PC-9 (cell line): ENCODE results near the gene MDM4. TPM values are rescaled to one million over a fixed set of nuclear protein-coding genes. Genes with fewer than 3 reads are reported as not detected.
A peak's percentile ranks its signal among the peaks of the same experiment; 100 is the strongest.

Source experiments
- Bru-seq: library from RNA; stranded (reverse); fragments of 400-500 nt; gene quantifications from one replicate; lab custom pipeline; 2021; lab: Mats Ljungman, UMichigan
- BruChase-seq, 2 experiments: library from RNA; stranded (reverse); fragments of 400-500 nt; gene quantifications; one replicate each; lab custom pipeline; 2021; lab: Mats Ljungman, UMichigan
- BruUV-seq: library from RNA; stranded (reverse); fragments of 400-500 nt; replicated peaks from 2 replicates; lab custom pipeline; 2021; lab: Mats Ljungman, UMichigan
- CTCF ChIA-PET: fragments of 300-600 bp; sonication (Branson Sonifier 250); formaldehyde crosslinking; loops from one replicate; lab custom pipeline; 2022; ENCODE audit warnings: antibody characterized with exemption; lab: Charles Lee
- POLR2A ChIA-PET: fragments of 300-600 bp; sonication (Branson Sonifier 250); formaldehyde crosslinking; loops from one replicate; lab custom pipeline; 2022; ENCODE audit warnings: antibody characterized with exemption; ENCODE audit not compliant: unreplicated experiment; lab: Charles Lee
- DNase-seq, 2 experiments: peaks; one replicate each; pipeline versions ENCODE4 v3.0.0 to v3.0.0-alpha.2; 2015 to 2022; ENCODE audit warnings: mixed read lengths in 1 of 2
- H2AFZ ChIP-seq: fragments of 200-600 bp; sonication (generic); 2 replicates; pipeline ENCODE4 v1.8.1; 2017; ENCODE audit warnings: antibody characterized with exemption
- H3F3A ChIP-seq: fragments of 200-600 bp; sonication (generic); 2 replicates; pipeline ENCODE4 v1.8.1; 2017; ENCODE audit warnings: antibody characterized with exemption, mild to moderate bottlenecking, low read depth; ENCODE audit not compliant: insufficient read depth
- H3K27ac ChIP-seq: fragments of 200-600 bp; sonication (generic); 2 replicates; pipeline ENCODE4 v1.6.1; 2016; ENCODE audit warnings: mixed run types
- H3K27me3 ChIP-seq: fragments of 200-600 bp; sonication (generic); 2 replicates; pipeline ENCODE4 v1.6.1; 2016; ENCODE audit warnings: low read depth, mixed run types; ENCODE audit not compliant: insufficient read depth
- H3K36me3 ChIP-seq: fragments of 200-600 bp; sonication (generic); 2 replicates; pipeline ENCODE4 v1.6.1; 2016; ENCODE audit warnings: low read depth, mixed run types
- H3K4me1 ChIP-seq: fragments of 200-600 bp; sonication (generic); replicated peaks from 2 replicates; pipeline ENCODE4 v1.6.1; 2016; ENCODE audit warnings: mixed run types; ENCODE audit not compliant: insufficient read depth
- H3K4me2 ChIP-seq: fragments of 200-600 bp; sonication (generic); 2 replicates; pipeline ENCODE4 v1.6.1; 2017; ENCODE audit warnings: mixed run types
- H3K4me3 ChIP-seq: fragments of 200-600 bp; sonication (generic); 2 replicates; pipeline ENCODE4 v1.6.1; 2016; ENCODE audit warnings: mixed run types
- H3K79me2 ChIP-seq: fragments of 200-600 bp; sonication (generic); 2 replicates; pipeline ENCODE4 v1.6.1; 2017; ENCODE audit warnings: low read depth, mixed run types
- H3K9me2 ChIP-seq: fragments of 200-600 bp; sonication (generic); 2 replicates; pipeline ENCODE4 v1.8.1; 2017; ENCODE audit warnings: mild to moderate bottlenecking; ENCODE audit not compliant: insufficient read depth
- H3K9me3 ChIP-seq: fragments of 200-600 bp; sonication (generic); 2 replicates; pipeline ENCODE4 v1.8.1; 2016; ENCODE audit warnings: low read depth; ENCODE audit not compliant: insufficient read depth
- H4K20me1 ChIP-seq: fragments of 200-600 bp; sonication (generic); 2 replicates; pipeline ENCODE4 v1.8.1; 2017; ENCODE audit not compliant: insufficient read depth
- EZH2 ChIP-seq: fragments of 200-600 bp; sonication (generic); IDR thresholded peaks from 2 replicates; pipeline ENCODE4 v1.8.0; 2017; ENCODE audit warnings: antibody characterized with exemption, low read depth
- intact Hi-C: fragments of 100-400 bp; cut with micrococcal nuclease; formaldehyde crosslinking; loops from one replicate; pipeline ENCODE4 v1.10.0; 2022; ENCODE audit not compliant: unreplicated experiment
- long read RNA-seq: library from polyadenylated mRNA; stranded (forward); transcript quantifications from one replicate; pipeline ENCODE4 v2.0.0, GENCODE V29; 2022
- total RNA-seq: library from RNA; stranded (reverse); gene quantifications from 2 replicates; pipeline ENCODE4 v1.2.3, GENCODE V29; 2021
- TF ChIP-seq, protein P1 (sequence below): fragments of 200-600 bp; sonication (generic); conservative IDR thresholded peaks from 2 replicates; pipeline ENCODE4 v1.6.1; 2017; ENCODE audit warnings: mixed run types, antibody characterized with exemption, mild to moderate bottlenecking, moderate library complexity

Gene MDM4
- total RNA-seq (69.2 and 82.6 TPM in 2 replicates), Bru-seq, nascent RNA (percentile 93 among the genes with signal in this experiment), BruChase-seq, experiment 1, labeled RNA remaining after a 2-hour chase (percentile 96 among the genes with signal in this experiment), BruChase-seq, experiment 2, labeled RNA remaining after a 6-hour chase (percentile 94 among the genes with signal in this experiment)
- long read RNA-seq, full-length matches to known transcripts = 1 of 10 reads
- long read RNA-seq, partial matches to known transcripts = 3 of 10 reads
- long read RNA-seq, other reads (novel, unspliced or antisense) = 6 of 10 reads

DNA sequence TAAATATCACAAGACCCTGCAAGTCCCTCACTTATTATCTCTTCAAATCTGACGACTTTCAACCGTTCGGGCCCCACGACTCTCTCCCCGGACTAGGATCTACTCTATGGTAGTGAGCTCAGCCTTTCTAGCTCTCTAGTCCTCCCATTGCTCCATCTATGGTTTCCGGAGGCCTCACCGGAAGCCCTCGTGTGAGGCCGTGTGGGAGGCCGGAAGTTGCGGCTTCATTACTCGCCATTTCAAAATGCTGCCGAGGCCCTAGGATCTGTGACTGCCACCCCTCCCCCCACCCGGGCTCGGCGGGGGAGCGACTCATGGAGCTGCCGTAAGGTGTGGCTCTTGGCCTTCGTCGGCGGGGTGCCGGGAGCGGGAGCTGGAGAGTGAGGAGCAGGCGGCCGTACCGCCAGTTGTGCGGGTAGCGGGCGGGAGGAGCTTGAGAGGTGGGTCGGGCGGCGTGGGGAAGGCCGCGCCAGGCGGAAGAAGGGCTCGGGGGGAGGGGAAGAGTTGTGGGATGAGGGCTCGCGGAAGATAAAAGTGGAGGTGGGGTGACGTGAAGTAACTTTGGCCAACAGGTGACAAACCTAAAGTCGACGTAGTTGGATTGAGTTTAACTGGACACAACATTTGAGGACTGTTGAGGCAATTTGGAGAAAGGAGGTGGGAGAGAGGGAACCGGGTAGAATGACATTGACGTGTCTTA is at the start of gene MDM4:
TSS of gene MDM4 (plus strand) at position 227 of the 700 bp plus-strand sequence. CDS start 9,113 bp downstream, outside the sequence.
- H3K4me1 ChIP-seq = peaks cover 11% of the 10 kb centered on the region
- H3K4me2 ChIP-seq = peak within 1 kb of the TSS; percentile 76
- intact Hi-C loops = loop anchor here (1.0 kb wide), 2 partner anchors 9 to 606 kb away; no protein-coding TSS in a partner anchor
- TF ChIP-seq EZH2 = no peak
- TF ChIP-seq, protein P1, sequence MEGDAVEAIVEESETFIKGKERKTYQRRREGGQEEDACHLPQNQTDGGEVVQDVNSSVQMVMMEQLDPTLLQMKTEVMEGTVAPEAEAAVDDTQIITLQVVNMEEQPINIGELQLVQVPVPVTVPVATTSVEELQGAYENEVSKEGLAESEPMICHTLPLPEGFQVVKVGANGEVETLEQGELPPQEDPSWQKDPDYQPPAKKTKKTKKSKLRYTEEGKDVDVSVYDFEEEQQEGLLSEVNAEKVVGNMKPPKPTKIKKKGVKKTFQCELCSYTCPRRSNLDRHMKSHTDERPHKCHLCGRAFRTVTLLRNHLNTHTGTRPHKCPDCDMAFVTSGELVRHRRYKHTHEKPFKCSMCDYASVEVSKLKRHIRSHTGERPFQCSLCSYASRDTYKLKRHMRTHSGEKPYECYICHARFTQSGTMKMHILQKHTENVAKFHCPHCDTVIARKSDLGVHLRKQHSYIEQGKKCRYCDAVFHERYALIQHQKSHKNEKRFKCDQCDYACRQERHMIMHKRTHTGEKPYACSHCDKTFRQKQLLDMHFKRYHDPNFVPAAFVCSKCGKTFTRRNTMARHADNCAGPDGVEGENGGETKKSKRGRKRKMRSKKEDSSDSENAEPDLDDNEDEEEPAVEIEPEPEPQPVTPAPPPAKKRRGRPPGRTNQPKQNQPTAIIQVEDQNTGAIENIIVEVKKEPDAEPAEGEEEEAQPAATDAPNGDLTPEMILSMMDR = no peak
- no peaks in the 10 kb centered on the region for H4K20me1 ChIP-seq
- CTCF ChIA-PET = interaction anchor here (0.6 to 1.3 kb wide), 6 partner anchors 13 to 808 kb away, joined by 3 to 14 read pairs (median 4); no protein-coding TSS in a partner anchor
- H3K36me3 ChIP-seq = peaks cover 26% of the 10 kb centered on the region
- peaks cover 48% of the 10 kb centered on the region for H3K79me2 ChIP-seq
- peaks cover 22% of the 10 kb centered on the region; the same call in 1 of the 2 replicates for H3F3A ChIP-seq
- BruUV-seq = no TSS peak
- peak within 1 kb of the TSS; percentile 70 for H3K4me3 ChIP-seq
- peak; percentile 90 to 93 for DNase-seq
- H3K27me3 ChIP-seq = no peaks in the 10 kb centered on the region
- H3K9me2 ChIP-seq = no peaks in the 10 kb centered on the region
- peaks cover 4% of the 10 kb centered on the region for H3K9me3 ChIP-seq
- H2AFZ ChIP-seq = peak within 1 kb of the TSS; percentile 90
- H3K27ac ChIP-seq = peak within 1 kb of the TSS; percentile 94
- POLR2A ChIA-PET = interaction anchor here (0.5 to 1.4 kb wide), 14 partner anchors 9 to 1557 kb away, joined by 3 to 36 read pairs (median 4); no protein-coding TSS in a partner anchor

DNA sequence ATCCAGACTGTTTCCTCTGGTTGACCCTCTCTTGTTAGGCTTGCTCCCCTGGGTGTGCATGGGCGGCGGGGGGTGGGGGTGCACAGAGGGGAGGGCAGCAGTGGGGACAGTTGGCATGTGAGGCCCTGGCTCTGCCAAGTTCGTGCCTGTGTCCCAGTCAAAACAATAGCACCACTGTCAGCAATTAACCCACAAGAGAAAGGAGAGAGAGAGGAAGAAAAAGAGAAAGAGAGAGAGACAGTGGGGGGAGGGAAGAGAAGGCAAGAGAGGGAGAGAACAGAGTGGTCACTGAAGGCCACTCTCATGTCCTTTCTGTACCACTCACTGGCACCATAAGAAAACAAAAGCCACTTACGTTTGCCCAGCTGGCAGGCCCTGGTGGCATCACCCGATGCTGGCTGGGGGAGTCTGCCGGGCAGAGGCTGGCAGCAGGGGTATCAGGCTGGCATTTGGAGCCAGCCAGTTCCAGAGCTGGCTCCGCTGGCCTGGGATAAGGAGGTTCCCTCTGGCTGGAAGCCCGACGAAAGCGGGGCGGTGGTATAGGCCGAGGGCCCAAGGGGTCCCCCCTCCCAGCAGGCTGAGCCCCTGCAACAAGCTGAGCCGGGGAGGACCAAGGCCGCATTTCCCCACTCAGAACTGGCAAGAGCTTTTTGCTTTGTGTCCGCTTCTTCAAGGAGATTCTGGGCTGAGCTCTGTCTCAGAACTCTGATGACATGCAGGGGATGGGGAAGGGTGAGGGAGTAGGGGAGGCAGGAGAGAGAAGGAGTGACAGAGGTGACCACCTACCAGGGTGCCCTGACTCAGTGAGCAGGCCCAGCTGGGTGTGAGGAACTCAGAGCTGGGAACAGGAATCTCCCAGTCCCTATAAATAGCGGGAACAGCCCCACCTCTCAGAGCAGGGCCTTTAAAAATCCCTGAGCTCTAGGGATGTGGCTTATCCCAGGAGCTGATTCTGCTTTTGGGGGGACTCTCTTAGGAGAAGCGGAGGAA is 49.5 kb upstream of the MDM4 start:
- CTCF ChIA-PET = no interaction called here
- H3K9me3 ChIP-seq = no peaks in the 10 kb centered on the region
- peaks cover 16% of the 10 kb centered on the region; the same call in 1 of the 2 replicates for H3K79me2 ChIP-seq
- TF ChIP-seq, protein P1 = no peak
- no peak for TF ChIP-seq EZH2
- POLR2A ChIA-PET = no interaction called here
- no peaks in the 10 kb centered on the region; the same call in 1 of the 2 replicates for H4K20me1 ChIP-seq
- no TSS peak for BruUV-seq
- DNase-seq = no peak
- H3K4me3 ChIP-seq = no peak overlapping the region
- no peaks in the 10 kb centered on the region for H3K9me2 ChIP-seq
- no peaks in the 10 kb centered on the region for H3K4me1 ChIP-seq
- H3F3A ChIP-seq = peaks cover under 1% of the 10 kb centered on the region; the same call in 1 of the 2 replicates
- H3K36me3 ChIP-seq = peaks cover 22% of the 10 kb centered on the region
- intact Hi-C loops = no loop called here
- H3K27ac ChIP-seq = no peak overlapping the region
- no peak overlapping the region for H3K4me2 ChIP-seq
- no peaks in the 10 kb centered on the region for H3K27me3 ChIP-seq
- H2AFZ ChIP-seq = no peak overlapping the region
